Activated CD4-positive, alpha-beta T cell treated with anti-CD3 and anti-CD28 coated beads for 24 hours (primary cell): Measurements from ENCODE around the gene CEP295NL.
"Not testable (repeated sequence)": the region's sequence is repeated elsewhere in the genome, so short reads cannot be mapped to it uniquely, and the experiment has no call there.

Experiments used
- DNase-seq, 2 donors: peaks; one replicate each; pipeline ENCODE4 v3.0.0-alpha.2; 2020; ENCODE audit warnings: low read depth in 2 of 2

CEP295NL gene

DNA sequence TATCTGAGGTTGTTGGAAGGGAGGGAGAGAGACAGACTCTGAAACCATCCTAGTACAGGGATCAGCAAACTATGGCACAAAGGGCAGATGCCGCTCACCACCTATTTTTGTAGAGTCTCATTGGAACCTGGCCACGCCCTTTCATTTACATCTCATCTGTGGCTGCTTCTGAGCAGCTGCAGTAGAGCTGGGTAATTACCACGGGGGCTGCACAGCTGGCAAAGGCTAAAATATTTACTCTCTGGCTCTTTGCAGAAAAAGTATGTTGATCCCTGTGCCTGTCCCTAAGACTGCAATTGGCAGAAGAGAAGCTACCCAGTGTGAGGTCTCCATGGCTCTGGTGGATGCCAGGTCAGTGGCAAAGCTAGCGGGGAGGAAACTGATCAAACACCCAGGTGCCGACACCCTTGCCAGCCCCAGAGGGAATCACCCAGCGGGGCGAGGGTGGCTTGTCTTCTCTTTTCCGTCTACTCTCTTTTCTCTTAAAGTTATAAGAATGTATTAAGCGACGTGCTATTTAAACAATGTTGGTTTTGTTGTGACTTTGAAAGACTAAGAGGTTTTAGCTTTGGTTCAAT lies 14.0 kb downstream of the CEP295NL start:
- no peak for DNase-seq

GRCh38 chr17:78886954-78887353 lies 16.0 kb downstream of the CEP295NL start:
- no peak for DNase-seq

- no peak for DNase-seq
Observed at GRCh38 chr17:78885956-78886355, 17.0 kb downstream of the CEP295NL start.

GRCh38 chr17:78884876-78885667 lies 17.9 kb downstream of the CEP295NL start:
- DNase-seq, result no peak

DNA sequence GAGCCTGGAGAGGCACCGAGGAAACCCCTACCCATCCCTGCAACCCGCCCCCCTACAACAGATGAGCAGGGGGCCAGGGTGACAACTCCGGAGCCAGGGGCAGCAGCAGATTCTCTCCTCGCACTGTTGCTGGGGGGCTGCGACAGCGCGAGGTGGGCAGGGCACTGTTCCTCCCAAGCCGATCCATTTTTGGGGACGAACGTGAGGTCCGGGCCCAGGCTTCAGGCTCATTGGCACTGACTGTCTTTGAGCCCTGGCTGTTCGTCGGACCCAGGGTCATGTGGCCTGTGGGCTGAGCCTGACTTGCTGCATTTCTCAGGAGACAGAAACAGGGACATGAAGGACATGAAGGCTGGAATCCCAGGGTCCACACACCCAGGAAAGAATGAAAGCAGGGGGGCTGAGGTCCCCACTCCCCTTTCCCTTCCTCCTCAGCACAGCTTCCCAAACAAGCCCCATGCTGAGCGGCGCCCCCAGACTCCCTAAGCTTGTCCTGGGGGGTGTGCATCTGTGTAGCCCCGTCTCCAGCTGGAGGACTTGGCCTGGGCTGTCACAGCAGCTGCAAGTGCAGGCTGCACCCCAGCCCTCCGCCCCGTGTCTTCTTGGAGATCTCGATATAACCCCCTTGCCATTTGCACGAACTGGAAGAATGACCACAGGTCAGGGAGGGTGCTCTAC lies 18.7 kb downstream of the CEP295NL start:
- DNase-seq, result no peak

- DNase-seq, result no peak
Observed at GRCh38 chr17:78883533-78884131, 19.4 kb downstream of the CEP295NL start.

- no peak for DNase-seq
Observed at GRCh38 chr17:78883089-78883532, 19.9 kb downstream of the CEP295NL start.

GRCh38 chr17:78882540-78883088 lies 20.4 kb downstream of the CEP295NL start:
- no peak for DNase-seq

DNA sequence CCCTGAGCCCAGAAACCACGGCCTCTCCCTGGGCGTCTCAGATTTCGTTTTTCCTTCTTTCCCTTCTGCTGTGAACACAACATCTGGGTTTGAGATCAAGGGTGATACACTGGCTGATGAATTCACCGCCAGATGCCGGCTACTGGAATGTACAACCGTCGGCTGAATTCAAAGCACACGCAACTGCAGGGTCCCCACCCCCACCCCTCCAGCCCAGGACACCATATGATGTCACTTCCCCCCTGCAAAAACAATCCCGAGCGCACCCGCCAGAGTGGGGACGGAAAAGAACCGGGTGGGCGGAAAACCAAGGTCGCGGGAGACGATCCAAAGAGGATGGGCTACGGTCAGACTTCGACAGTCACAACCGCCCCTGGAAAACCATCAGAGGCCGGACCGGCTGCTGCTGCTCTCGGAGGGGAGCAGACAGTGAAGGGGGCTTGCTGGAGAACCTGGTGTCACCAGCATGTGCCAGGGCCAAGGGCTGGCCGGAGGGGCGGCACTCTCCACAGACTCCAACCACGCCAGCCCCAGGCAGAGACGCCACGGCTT lies 23.3 kb downstream of the CEP295NL start:
- no peak for DNase-seq

- DNase-seq, result no peak
Observed at GRCh38 chr17:78878871-78879527, 24.0 kb downstream of the CEP295NL start.

GRCh38 chr17:78878261-78878660 lies 24.7 kb downstream of the CEP295NL start:
- DNase-seq, result no peak

DNA sequence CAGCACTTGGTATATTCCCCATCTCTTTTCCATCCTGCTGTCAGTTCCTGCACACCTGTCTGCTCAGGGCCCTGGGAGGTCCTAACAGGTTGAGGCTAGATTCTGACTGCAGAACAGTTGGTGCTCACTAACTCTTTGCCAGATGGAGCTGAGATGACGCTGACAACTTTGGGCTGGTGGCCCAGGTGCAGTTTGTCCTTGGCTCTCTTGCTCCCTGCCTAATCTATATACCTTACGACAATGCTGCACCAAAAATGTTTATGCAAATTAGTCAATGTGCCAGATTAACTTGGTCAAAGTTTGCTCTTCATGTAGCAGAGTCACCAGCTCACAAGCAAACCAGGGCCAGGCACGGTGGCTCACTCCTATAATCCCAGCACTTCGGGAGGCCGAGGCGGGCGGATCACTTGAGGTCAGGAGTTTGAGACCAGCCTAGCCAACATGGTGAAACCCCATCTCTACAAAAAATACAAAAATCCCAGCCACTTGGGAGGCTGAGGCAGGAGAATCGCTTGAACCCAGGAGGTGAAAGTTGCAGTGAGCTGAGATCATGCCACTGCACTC lies 26.0 kb downstream of the CEP295NL start:
- not testable (repeated sequence) for DNase-seq

GRCh38 chr17:78876094-78876597 lies 26.9 kb downstream of the CEP295NL start:
- no peak for DNase-seq

DNA sequence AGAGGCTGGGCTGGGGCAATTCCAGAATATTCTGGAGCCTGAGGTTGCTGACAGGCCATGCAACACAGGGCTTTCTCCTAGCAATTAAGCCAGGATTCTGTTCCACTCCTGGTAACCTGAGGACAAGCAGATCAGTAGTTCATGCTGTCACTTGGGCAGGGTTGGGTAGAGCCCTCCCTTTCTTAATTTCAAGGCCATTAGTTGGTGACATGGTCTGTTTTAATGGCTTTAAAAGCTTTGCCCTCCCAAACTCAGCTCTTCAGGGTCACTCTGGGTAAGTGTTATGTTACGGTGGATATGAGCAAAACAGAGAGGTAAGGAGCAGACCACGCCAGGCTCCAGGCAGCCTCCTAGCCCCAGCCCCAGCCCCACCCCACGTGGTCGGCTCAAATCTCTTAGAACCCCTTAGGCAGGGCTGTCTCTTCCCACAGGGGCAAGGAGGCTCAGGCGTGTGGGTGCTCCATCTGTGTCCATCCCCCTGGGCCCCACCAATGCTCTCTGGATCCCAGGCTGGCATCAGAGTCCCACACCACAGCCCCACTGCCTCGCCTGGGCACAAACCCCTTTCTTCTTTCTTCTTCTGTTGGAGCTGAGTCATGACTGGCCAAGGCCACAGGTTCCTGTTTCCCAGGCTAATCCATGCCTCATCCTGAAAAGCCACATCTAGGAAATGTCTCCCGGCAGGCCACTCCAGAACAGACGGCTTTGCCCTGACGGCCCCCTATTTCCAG lies 27.5 kb downstream of the CEP295NL start:
- DNase-seq, result no peak

DNA sequence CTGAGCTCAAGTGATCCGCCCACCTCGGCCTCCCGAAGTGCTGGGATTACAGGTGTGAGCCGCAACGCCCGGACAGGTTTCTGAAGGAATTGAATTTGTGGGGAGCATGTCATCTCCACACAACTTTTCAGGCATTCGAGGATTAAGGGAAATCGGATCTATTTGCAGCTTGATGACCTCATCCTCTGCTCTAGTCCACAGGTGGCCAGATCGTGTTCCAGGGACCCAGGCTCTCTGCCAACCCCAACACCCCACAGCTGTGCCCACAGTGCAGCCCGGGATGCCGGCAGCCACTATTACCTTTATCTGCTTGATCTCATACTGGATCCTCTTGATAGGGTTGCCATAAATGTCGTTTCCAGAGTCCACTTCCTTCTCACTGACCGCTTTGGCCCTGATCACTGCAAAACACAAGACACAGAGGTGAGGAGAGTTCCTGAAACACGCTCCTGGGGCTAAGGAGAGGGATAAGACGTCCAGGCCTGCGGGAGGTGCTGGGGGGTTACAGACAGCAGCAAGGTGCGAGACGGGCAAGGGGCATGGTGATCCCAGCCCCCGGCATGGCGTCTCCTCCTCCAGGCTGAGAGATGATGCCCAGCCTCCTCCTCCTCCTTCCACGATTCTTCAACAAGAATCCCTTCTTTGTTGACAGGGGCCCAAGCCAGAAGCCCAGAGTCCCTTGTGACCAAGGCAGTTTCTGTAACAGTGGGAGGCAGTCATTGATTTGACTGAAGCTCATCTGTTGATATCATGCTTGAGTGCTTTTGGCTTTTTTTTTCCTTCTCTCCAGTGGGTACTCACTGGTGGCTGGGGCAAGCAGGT lies 29.3 kb downstream of the CEP295NL start:
- no peak for DNase-seq

- no peak for DNase-seq
Observed at GRCh38 chr17:78872486-78872885, 30.5 kb downstream of the CEP295NL start.

DNA sequence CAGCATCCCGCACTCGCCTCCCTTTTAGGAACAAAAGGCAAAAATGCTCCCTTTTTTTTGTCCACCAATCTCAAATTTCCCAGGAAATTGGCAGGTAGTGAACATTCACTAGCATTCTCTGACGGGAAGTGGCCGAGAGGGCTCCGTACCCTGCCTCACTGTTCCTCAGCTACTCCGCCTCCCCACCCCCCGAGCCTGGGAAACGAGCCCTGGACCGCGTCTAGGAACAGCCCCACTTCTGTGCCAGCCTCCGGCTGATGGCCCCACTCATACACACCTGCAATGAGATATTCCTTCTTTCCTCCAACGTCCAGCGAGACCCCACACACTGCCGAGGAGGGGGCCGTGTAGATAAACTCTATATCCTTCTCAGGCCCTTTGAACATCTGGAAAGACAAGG lies 32.4 kb downstream of the CEP295NL start:
- no peak for DNase-seq

DNA sequence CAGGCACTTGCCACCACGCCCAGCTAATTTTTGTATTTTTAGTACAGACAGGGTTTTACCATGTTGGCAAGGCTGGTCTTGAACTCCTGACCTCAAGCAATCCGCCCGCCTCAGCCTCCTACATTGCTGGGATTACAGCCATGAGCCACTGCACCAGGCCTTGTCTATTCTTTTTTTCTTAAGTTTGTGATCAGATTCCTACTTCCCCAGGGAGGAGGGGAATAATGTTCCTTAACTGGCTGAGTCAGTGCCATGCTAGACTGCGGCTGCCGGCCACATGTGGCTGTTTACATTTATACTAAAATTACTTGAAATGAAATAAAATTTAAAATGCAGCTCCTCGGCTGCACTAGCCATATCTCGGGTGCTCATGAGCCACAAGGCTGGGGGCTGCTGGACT lies 34.6 kb downstream of the CEP295NL start:
- DNase-seq, result no peak

- not testable (repeated sequence) for DNase-seq
Observed at GRCh38 chr17:78867046-78867445, 36.0 kb downstream of the CEP295NL start.
